ENCODE measurements around the gene SCN4B.
A peak's percentile ranks its signal among the peaks of the same experiment; 100 is the strongest.

Gene SCN4B

DNA sequence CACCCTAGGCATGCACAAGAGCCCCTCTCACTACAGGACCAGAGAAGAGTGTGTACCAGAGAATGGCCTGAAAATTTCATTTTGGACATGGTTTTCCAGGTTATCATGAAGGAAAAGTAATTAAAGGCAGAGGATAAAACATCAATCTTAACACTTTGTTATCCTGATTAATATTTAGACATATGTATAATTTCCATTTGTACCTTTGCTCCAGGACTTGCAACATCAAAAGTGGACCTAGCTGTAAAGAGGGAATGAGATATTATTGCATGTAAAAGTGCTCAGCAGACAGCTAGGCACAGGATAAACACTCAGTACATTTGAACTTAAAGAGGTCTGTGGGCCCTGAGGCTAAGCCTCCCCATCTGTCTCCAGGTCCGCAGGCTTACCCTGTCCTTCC lies 2.0 kb upstream of the SCN4B start:
- DNase-seq (ENCODE audit: low read depth in 4 of 4, low spot score in 1 of 4) = no peak

DNA sequence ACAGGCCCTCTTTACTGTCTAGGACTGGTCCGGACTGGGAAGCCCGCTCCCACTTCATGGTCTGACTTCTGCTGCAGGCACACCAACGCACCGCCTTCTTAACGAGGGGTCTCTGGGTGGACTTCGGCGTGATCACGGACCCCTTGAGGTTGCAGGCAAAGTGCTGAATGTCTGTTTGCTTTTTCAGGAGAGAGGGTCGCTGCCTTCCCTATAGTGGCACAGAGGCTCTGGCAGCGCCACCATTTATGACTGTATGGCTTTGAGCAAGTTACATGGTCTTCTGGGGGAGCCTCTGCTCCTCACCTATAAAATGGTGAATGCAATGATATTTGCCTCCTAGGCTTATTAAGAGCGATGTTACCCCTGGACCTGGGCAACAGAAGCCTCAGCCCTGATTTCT lies 1.4 kb upstream of the SCN4B start:
- DNase-seq (ENCODE audit: low read depth in 4 of 4, low spot score in 1 of 4) = no peak

DNA sequence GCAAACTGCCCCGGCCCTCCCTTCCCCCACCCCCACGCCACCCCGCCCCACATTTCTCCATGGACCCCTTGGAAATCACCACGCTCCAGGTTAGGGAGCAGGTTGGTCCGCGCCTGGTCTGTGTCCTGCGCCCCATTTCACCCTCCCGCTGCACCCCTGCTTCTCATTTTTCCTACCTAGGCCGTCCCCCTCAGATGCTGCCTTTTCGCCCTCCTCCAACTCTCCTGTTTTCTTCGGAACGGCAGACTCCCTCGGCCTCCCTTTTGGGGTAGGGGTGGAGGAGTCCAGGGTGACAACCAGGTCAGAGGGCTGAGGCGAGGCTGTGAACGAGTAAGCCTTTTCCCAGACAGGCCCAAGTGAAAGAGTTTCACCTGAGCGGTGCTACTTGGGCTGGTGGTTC lies 893 bp upstream of the SCN4B start:
- no peak for DNase-seq (ENCODE audit: low read depth in 4 of 4, low spot score in 1 of 4)

DNA sequence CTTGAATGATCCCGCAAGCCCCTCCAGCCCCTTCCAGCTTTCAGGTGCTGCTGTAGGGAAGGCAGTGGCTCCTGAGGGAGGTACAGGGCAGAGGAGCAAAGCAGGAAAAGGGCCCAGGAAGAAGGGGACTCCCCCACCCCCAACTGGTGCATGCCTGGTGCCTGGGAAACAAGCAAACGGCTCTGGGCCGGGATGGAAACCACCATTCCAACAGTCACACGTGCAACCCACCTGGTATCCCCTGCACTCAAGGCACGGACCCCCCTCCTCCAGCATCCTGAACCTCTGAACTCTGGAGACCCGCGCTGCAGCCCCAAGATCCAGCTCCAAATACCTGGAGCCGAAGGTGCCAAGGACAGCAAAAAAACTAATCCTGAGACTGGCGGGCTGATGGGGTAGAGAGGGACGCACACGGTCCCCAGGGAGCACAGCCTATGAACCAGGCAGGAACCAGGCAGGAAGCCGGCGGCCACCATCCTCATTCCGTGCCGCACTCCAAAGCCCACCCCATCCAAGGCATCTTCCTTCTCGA lies 537 bp downstream of the SCN4B start:
- no peak for DNase-seq (ENCODE audit: low read depth in 4 of 4, low spot score in 1 of 4)

DNA sequence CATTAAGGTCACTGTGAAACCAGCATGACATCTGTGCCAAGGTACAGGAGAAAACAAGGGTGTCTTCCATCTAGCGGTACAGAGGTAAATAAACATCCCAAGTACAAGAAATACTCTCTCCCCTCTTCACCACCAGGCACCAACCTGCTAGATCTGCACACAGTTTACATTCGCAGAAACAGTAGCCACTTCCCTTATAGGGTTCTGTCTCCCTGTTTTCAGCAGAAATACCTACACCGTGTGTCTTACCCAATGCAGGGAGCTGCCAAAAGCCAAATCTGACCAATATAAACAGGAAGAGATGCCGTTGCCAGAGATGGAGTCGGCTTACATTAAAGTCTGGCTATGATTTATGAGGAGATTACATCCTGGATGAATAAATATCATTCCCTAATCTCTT lies 1.2 kb downstream of the SCN4B start:
- no peak for DNase-seq (ENCODE audit: low read depth in 4 of 4, low spot score in 1 of 4)

DNA sequence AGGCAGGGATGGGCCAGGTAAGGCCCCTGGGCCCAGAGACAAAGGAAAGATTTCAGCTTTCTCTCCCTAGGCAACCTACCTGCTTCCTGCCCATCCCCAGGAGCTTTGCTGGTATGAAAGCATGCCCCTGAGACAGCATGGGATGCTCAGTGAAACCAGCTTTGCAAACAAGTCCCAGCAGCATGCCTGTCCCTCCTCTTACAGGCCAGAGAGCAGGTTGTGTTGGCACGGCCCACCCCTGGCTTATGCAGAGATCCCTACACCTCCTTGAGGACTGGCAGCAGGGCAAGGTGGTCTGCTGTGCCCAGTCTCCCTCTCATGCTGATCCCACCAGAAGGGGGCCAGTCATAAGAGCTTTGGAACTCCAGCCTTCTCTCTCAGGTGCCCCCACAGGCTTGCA lies 3.1 kb downstream of the SCN4B start:
- no peak for DNase-seq (ENCODE audit: low read depth in 4 of 4, low spot score in 1 of 4)

DNA sequence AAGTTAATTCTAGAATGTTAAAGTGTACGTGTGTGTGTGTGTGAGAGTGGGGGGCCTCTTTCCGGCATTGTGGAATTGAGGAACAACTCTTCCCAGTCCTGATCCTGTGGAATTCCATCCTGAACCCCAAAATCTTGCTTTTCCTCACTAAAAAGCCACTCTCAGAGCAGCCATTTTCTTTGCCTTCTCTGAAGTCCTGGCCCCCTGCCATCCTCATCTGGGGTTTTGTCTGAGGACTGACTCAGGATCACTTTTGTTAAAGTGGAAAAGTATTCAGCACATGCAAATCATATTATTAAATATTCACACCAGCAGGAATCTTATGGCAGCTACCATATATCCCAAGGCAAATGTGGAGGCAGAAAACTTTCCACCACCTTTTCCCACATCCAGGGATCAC lies 3.8 kb downstream of the SCN4B start:
- no peak for DNase-seq (ENCODE audit: low read depth in 4 of 4, low spot score in 1 of 4)

DNA sequence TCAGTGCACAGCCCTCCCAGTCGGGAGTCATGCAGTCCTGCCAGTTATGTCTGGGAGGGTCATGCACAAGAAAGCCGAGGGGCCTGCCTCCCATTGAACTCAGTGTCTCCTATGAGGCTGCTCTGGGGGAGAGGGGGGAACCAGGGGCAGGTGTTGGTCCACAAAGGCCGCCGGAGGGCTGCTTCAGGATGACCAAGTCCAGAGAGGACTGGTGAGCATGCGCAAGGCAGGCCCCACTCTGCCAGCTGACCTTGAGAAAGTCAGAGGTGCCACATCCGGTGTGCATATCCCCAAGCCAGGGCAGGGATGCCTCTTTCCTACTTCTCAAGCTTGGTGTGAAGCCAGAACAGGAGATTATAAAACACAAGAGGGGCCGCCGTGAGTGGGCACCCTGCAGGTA lies 4.4 kb downstream of the SCN4B start:
- no peak for DNase-seq (ENCODE audit: low read depth in 4 of 4, low spot score in 1 of 4)

DNA sequence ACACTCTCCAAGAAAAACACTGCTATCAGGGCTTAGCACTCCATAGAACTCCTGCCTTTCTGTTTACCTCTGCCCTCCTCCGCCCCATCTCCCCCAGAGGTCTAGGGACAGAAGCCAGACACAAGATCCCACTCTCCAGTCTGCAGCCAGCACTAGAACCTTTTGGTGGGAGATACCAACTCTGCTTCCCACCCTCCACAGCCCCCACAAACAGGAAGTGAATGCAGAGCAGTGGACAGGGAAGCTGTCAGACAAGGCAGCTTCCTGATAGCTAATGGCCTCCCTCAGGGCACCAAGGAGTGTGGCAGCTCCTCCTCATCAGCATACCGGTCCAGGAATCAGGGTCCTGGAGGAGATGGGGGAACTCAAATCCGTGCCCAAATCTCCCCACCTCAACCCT lies 5.1 kb downstream of the SCN4B start:
- DNase-seq (ENCODE audit: low read depth in 4 of 4, low spot score in 1 of 4) = no peak

DNA sequence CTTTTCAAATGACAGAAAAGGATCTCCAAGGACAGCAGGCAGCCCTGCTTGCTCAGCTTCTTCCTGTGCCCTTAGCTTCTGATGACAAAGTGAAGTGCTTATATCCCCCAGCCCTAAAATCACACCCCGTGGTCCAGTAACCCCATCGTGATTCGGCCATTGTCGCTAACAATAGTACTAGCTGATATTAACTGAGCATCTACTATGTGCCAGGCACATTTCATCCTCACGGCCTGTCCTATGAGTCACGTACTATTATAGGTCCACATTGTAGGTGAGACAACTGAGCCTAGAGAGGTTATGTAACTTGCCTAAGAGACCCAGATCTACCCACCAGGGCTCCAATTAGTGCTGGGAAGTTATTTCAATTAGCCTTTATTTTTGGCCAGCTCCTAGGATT lies 6.1 kb downstream of the SCN4B start:
- DNase-seq (ENCODE audit: low read depth in 4 of 4, low spot score in 1 of 4) = no peak

DNA sequence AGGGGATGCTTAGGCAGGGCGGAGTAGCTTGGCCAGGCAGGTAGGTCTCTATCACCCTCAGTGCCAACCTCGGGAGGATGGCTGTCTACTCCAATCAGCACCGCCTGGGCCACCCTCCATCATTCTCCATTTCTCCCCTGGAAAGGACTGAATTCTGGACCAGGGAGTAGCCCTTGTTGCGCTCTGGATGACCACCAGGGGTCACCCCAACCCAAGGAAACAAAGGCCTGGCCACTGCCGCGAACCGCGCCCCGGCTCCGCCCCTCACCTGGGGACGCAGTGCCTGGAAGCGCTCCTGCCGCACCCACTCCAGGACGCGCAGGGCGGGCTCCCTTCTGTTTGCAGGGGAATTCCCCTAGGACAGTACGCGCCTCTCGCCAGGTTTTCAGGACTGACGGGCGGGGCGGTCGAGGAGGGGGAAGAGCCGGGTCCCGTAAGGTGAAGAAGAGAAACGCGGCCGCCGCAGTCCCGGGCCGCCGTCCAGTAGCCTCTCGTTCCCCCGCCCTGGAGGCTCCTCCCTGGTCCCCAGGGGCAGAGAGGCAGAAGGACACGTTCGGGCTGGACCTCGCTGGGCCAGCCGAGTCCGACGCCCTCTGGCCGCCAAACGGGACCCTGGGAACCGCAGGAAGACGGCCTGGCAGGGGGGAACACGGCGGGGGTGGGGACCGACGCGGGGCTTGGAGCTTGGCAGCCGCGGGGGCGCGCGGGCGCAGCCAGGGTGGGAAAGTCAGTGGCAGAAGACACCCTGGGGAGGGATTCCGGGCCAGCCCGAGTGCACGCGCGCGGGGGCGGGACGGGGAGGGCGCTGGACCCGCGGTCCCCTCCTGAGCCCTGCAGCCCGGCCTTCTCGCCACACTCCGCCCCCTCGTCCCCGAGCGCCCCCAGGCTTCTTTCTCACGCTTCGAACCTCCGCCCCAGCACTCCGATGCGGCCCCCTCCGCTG lies 7.1 kb downstream of the SCN4B start:
- peak; percentile 77 to 90 (median 82) for DNase-seq (ENCODE audit: low read depth in 4 of 4, low spot score in 1 of 4)

DNA sequence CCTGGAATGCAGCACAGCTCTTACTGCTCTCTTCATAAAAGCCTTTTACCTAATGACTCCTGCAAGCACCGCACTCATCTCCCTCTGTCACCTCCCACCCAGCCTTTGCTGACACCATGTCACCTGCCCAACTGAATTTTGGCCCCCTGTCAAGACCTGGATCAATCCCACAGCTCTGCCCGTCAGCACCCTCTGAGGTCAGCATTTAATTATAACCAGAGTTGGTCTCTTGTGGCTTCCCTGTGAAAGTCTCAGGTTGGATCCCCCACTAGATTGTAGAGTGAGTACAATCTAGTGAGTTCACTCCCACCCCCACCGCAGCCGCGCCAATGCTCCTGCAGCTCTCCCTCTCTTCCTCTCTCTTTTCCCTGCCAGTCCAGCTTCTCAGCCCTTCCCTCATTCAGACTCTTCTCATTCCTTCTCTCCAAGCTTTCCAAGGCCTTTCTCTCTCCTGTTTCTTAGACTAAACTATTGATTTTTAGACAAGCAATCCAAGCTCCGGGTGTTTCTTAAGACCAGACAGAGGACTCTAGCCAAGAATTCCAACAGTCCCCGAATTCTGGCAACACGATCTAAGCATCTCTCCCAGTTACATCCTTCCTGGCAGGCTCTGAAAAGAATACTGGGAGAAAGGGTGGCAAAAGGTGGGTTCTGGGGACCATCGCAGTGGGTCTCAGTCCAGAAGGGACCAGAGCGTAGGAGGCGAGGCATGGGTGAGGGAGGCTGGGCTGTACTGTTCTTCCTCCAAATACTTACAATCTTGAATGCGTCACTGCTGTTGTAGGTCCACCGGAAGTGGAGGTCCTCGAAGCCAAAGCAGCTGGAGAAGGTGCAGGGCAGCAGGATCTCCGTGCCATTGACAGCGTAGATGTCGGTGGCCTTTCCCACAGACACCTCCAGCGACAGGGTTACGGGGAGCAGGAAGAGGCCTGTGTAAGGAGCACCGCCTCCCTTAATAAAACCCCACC lies 8.0 kb downstream of the SCN4B start:
- DNase-seq (ENCODE audit: low read depth in 4 of 4, low spot score in 1 of 4) = no peak

DNA sequence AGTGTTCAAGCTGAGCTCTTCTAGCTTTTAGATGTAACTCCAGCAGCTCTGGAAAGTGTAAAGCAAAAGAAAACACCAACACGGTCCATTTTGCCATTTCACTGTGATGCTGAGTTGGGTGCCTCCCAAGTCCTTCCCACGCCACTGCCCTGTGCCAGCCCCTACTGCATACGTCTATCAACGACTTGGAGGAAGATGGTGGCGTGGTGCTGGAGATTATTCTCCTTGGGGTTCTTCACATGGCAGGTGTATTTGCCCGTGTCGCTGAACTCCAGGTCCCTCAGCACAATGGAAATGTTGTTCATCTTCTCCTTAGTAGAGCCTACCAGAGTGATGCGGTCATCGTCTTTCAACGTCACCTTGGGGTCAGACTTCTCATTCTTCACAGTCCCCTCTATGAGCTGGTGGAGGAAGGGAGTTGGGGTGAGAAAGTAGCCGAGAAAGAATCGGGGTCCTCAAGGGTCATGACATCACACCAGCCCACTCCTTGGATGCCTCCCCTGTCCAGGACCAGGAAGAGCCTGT lies 8.9 kb downstream of the SCN4B start:
- no peak for DNase-seq (ENCODE audit: low read depth in 4 of 4, low spot score in 1 of 4)

DNA sequence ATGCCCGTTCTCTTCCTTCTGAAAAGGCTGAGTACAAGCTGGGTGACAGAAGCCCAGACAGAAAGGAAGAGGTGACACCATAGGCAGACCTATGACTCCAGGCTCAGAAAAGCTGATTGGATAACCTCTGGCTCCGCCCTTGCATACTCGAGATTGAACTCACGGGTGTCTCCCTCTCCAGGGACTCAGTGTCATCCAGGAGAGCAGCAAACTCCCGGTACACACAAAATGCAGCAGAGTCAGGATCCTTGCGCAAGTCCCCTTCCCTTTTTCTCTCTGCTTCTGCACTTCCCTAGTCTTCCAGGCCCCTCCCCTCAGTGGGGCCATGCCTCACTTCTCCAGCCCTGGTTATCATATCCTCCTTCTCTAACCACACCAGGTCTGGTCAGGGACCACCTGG lies 9.8 kb downstream of the SCN4B start:
- DNase-seq (ENCODE audit: low read depth in 4 of 4, low spot score in 1 of 4) = no peak

DNA sequence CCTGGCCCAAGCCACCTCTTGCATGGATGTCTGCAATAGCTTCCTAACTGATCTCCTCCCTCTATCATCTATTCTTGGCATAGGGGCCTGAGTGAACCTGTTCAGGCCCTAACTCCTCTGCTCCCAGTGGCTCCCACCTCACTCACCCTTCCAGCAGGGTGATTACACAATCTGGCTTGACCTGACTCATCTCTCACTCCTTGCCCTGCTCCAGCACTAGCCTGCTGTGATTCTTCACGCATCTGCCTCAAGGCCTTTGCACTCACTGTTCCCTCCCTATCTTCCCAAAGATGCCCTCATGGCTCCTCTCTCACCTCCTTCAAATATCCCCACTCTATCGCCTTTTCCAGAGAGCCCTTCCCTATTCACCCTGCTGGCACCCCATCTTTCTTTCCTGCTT lies 10.5 kb downstream of the SCN4B start:
- no peak for DNase-seq (ENCODE audit: low read depth in 4 of 4, low spot score in 1 of 4)

DNA sequence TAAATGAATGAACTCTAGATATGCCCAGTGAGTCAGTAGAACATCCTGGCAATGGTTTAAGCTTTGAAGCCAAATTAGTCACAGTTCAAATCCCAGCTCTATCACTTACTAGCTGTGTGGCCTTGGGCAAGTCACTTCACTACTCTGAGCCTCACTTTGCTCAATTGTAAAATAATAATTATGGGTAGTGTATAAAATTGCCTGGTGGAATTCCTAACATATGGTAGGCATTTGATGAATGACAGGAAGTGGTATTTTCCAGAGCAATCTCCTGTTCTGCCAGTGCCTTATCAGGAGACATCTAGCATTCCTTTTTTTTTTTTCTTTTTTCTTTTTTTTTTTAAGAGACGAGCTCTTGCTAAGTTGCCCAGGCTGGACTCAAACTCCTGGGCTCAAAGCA lies 13.0 kb downstream of the SCN4B start:
- no peak for DNase-seq (ENCODE audit: low read depth in 4 of 4, low spot score in 1 of 4)

DNA sequence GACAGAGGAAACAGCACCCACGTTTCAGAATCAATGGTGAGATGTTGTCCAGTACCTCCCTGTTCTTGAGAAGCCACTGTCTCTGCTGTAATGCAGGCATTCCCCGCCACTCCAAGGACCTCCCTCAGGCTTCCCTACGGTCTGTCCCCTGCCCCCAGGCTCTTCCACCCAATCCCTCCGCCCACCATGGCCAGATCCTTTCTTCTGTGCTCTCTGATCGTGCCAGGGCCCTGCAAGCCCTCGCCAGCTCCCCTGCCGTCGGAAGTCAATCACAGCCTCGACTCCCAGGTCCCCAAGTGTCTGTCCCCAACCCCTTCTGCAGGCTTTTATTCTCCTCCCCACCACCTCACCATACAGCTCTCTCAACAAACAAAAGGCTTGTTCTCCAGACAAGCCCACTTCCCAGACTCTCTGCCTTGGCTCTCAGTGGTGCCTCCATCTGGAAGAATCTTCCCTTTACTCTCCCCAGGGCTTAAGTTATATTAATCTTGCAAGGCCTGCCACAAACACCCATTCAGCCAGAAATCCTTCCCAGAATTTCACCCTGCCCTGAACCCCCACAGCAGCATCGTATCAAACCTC lies 13.7 kb downstream of the SCN4B start:
- no peak for DNase-seq (ENCODE audit: low read depth in 4 of 4, low spot score in 1 of 4)

DNA sequence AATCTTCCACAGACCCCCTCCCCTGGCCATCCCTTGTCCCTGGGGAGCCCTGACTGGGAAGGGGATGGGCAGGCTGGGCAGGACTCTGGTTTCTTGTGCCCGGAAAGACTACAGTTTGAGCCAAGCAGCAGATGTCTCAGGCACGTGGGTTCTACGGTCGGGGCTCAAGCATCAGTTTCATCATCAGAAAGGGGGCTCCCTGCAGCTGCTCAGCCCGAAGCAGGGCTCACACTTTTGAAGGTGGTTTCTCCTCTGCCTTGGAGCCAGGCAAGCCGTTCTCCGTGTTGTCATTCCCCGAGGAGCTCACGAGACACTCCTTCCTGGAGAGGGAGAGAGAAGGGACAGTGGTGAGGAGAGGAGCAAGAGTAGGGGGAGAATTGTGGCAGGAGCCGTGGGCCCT lies 15.8 kb downstream of the SCN4B start:
- no peak for DNase-seq (ENCODE audit: low read depth in 4 of 4, low spot score in 1 of 4)

DNA sequence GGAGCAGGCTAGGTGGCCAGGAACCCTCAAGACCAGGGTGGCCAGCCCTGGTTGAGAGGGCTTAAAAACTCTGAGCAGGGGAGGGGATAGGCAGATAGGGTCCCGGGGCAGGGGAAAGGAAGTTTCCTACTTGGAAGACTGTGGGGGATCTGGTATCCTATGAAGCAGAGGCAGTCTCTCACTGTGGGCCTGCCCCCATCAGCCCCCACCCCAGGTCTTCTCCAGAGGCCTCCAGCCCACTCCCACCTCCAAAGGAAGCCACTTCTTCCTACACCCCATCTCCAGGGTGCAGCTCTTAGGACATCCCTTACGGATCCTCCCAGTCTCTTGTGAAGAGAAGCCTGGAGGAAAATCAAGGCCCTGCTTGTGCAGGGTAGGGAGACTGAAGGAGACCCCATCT lies 16.3 kb downstream of the SCN4B start:
- DNase-seq (ENCODE audit: low read depth in 4 of 4, low spot score in 1 of 4) = no peak

DNA sequence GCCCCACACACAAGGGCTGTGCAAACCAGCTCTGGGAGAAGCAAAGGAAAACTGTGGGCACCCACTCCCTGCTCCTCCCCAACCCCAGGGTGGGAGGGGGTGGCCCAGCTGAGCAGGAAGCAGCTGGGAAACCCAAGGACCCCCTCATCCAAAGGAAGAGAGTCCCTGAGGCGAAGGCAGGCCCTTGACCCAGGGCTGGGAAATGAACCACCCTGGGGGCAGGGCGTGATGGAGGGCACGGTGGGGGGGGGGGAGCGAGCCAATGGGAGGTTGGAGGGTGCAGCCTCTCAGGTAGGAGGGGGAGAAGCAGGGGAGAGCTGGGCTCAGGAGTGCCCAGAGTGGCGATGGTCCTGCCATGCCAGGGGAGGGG lies 16.8 kb downstream of the SCN4B start:
- no peak for DNase-seq (ENCODE audit: low read depth in 4 of 4, low spot score in 1 of 4)

DNA sequence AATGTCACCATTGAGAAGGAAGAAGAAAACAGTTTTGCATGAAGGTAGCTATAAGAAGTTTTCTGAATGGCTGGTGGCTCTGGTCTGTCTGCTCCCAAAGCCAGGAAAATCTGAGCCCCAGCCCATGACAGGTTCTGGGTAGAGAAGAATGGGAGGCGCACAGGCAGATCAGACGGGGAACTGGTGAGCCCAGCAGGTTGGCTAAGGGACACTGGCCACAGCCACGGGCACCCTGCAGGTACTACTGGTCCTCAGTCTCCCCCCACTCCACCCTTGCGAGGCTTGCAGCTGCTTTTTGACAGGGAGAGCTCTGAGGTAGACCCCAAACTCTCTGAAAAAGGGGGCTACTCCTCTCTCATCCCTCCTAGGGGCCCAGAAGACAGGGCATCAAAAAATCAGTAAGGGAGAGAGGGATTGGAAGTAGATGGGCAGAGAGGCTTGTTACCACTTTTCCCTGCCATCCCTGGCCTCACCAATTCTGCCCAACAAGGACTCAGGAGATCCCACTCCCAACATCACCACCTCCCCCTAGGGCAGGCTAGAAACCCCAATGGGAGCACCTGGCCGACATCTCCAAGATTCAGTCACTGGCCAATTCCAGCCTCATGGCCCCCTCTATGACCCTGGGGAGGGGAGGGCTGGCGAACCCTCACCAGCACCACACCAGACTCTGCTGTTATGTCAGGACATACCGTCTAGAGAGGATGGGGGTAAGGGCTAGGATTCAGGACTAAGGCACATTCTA lies 17.4 kb downstream of the SCN4B start:
- DNase-seq (ENCODE audit: low read depth in 4 of 4, low spot score in 1 of 4) = no peak
